Medulla oblongata (tissue), 1 donor: ENCODE measurements around the gene NUDT7.

Experiments used
- DNase-seq: peaks from one replicate; pipeline ENCODE4 v3.0.0-alpha.2; 2015; ENCODE audit errors: extremely low spot score

NUDT7 gene

DNA sequence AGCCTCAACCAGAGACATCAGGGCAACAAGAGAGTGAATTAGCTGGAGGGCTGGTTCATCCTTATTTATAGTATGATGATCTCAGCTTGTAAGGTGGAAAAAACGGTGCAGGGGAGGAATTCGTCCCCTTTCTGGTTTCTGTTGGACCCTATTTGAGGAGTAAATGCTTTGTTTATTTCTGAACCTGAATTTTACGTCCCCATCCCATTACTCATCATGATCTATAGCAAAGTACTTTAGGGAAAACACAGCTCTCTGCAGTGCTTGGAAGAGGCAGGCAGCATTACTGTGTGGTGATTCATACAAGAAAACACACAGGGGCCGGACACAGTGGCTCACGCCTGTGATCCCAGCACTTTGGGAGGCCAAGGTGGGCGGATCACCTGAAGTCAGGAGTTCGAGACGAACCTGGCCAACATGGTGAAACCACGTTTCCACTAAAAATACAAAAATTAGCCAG lies 58.1 kb downstream of the NUDT7 start:
- no peak for DNase-seq

DNA sequence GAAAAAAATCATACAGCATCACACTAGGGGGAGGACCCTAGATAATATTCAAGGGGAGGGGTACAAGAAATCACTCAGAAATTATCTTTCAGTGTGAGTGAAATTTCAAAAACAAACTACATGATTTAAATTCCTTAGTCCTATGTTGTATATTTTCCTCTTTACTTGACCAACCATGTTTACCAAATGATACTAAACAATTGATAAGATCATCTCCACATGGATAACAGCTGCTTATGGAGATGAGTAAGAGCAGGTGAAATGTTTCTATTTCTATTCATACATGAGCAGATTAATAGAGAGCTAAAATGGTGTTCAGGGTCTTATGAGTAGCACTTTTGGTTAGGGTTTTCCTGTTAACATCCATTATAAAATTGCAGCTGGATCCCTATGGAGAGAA lies 58.8 kb downstream of the NUDT7 start:
- no peak for DNase-seq

GRCh38 chr16:77782694-77783093 lies 60.4 kb downstream of the NUDT7 start:
- DNase-seq = no peak

GRCh38 chr16:77784441-77785372 lies 62.4 kb downstream of the NUDT7 start:
- DNase-seq = no peak

- no peak for DNase-seq
Observed at GRCh38 chr16:77785373-77785764, 63.1 kb downstream of the NUDT7 start.

DNA sequence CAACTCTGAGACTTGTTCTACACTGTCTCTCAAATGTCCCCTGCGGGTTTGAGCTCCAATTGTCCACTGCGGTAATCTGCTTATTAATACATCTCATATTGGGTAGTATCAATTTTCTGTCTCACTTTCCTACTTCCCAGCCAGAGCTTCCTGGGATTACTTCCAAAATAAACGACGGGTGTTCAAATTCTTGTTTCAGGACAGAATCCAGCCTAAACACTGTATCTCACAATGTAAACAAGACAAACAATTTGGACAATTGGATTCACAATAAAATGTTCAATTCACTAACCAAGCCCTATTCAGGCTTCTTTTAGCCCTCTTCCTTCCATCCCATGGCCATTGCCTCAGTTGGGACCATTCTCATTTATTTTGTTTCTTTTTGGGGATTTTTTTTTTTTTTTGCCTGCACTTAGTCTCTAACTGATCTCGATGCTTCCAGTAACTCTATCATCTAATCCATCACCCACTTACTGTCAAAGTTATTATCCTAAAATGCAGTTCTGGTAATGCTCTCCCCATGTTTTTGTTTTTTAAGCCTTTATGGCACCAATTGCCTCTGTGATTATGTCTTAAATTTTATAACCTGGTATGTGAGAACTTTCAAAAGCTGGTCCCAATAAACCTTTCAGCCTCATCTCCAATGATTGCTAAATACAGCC lies 64.0 kb downstream of the NUDT7 start:
- no peak for DNase-seq

DNA sequence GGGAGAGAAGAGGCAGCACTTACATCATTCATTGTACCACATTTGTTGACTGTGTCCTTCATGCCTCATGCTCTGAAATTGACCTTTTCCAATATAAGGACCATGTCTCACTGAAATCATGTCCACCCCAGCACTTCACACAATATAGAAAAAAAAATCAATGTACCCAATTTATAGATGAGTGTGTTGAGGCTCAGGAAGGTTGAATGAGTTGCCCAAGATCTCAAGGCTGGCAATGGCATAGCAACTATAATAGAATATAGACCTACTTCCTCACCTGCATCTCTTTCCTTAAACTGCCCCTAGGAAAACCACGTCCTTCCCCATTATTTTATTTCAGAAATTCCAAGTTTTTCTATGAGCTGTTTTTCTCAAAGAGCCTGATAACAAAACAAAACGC lies 65.1 kb downstream of the NUDT7 start:
- DNase-seq = no peak

DNA sequence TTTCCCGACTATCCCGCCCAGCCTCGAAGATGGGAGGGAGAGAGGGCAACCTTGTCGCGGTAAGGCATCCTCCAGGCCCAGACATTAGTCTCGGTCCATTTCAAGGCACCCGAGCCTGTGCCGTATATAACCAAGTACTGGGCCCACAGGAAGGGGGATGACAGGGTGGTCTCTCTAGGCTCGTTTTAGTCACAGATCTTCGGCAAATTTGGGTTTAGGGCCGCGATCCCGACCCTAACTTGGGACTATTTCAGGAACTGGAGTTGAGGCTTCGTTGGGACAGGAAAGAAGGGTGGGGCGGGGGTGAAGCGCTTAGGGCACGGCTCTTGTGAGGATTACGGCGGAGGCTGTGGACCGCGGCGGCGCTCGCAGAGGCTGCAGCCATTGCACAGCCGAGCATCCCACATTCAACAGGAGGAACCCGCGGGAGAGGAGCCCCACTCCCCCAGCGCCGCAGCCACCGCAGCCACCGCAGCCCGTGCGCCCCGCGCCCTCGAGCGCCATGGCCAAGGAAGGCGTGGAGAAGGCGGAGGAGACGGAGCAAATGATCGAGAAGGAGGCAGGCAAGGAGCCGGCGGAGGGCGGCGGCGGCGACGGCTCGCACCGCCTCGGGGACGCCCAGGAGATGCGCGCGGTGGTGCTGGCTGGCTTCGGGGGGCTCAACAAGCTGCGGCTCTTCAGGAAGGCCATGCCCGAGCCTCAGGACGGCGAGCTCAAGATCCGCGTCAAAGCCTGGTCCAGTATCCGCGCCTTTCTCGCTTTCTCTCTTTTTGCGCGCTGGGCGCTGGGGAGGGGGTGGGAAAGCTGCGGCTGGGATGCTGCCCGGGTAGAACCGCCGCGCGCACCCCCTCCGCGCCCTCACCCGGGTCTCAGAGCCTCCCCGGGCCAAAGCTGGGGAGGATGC lies 66.1 kb downstream of the NUDT7 start, which contains the start of gene VAT1L:
VAT1L (plus strand) TSS at position 384 of the 904 bp plus-strand sequence; CDS start at position 503, 119 bp downstream.
- peak; percentile 62 for DNase-seq

DNA sequence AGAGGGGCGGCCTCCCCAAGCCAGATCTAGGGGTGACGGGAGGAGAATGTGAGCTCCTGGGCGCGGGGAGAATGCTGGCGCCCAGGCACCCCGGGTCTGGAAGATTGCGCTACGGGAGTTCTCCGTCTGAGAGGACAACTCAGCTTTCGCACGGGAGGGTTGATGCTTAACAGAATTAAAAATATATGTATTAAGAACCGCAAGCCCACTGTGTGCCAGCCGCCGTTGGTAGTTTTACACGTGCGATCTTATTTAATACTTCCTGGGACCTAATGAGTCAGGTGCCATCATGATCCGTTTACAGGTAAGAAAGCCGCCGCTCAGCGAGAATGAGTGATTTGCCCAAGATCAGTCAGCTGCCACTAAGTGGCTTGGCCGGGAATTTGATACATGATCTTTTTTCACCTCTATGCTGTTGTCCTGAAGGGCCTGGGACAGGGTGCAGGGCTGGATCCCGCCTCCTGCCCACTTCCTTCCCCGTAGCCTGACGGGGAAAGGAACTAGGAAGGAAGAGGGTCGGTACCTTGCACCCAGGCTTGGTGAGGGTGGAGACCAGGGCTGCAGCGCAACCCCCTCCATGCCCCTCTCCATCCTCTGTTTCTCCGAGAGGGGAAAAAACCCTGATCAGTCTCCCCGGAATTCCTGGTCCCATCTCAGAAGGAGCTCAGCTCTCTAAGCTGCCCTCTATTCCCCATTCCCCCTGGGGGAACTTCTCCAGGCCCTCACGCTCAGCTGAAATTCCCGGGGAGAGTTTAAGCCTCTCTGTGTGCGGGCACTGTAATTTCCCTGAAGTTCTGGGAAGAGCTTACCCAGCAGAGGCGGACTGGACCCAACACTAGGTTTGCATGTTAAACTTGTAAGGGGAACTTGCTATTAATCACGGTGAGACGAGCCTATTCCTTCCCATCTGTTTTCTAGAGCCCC lies 67.0 kb downstream of the NUDT7 start:
- no peak for DNase-seq

DNA sequence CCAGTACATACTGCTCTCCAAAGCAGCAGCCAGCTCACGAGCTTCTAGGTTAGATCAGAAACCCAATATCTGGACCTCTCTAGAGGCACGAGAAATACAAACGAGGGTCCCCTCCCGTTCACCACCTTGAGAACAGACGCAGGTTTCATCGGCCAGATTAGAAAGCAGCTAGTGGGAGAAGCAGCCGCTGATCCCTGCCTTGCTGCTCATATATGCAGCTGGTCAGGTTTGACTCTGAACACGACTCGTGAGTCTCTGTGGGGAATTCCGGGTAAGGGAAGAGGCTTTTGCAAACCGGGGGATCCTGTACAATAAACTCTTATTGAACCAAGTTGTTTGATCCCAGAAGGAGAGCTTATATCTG lies 67.7 kb downstream of the NUDT7 start:
- DNase-seq = no peak

DNA sequence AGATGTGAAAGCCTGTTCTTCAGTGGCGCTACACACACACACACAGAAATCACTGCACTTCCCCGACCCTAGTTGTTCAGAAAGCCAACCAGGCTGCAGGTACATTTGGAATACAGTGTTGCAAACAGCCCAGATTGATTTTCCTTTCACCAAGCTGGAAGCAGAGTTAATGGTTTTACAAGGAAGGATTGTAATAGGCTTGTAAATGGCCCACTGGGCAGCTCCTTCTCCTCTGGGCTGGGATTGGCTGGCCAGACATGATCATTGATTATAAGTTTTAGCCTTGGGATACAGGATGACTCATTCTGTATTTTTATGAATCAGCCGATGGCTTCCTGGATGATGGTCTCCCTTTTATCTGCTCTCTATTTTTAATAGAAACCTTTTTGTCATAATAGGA lies 68.6 kb downstream of the NUDT7 start:
- DNase-seq = no peak
